ENCODE data around the gene WDR7. TPM values are rescaled to one million over a fixed set of nuclear protein-coding genes. Genes with fewer than 3 reads are reported as not detected.

Gene WDR7
- total and polyA plus RNA-seq, 7 donors, result 3.7 to 45.3 (median 28.5) TPM

DNA sequence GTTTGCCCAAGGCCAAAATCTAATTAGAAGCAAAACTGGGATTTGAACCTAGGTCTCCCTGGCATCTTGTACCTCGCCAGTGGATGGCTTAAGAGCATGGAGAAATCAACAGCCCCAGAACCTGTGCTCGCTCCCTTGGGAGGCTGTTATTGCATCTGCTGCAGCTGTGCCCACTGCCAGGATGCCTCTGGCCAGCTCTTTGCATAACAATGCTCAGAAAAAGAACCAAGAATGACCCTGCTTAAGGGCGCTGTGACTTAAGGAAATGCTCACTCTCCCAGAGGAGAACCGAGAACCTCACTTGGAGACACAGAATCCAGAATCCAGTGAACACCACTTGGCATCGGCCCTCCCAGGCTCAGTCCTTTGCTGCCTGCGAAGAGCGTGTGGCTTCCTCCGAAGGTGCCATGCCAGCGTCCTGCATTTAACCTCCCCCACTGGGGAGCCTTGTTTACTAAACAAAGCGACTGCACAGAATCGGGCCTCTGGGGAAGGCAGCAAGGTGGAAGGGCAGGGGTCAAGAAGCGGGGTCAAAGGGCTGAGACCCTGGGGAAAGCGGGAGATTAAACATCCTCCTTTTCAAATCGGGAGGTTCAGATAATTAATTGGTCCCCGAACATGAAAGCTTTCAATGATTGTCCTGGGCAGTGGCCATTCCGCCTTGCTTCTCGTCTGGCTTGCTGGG lies 424.7 kb downstream of the WDR7 start:
- Histone ChIP-seq H3K27ac (no peak overlapping the region), H3K4me1 (no peaks in the 10 kb centered on the region), H3K36me3 (no peaks in the 10 kb centered on the region), H3K9me3 (no peaks in the 10 kb centered on the region), H3K4me3 (no peak overlapping the region), H3K27me3 (peaks cover 0 to 14% (median 0%) of the 10 kb centered on the region in 3 donors)
- DNase-seq, result no peak
- no peak for TF ChIP-seq POLR2A (IDR thresholded peaks at IDR 0.05)
- TF ChIP-seq, protein P1, sequence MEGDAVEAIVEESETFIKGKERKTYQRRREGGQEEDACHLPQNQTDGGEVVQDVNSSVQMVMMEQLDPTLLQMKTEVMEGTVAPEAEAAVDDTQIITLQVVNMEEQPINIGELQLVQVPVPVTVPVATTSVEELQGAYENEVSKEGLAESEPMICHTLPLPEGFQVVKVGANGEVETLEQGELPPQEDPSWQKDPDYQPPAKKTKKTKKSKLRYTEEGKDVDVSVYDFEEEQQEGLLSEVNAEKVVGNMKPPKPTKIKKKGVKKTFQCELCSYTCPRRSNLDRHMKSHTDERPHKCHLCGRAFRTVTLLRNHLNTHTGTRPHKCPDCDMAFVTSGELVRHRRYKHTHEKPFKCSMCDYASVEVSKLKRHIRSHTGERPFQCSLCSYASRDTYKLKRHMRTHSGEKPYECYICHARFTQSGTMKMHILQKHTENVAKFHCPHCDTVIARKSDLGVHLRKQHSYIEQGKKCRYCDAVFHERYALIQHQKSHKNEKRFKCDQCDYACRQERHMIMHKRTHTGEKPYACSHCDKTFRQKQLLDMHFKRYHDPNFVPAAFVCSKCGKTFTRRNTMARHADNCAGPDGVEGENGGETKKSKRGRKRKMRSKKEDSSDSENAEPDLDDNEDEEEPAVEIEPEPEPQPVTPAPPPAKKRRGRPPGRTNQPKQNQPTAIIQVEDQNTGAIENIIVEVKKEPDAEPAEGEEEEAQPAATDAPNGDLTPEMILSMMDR (IDR thresholded peaks at IDR 0.05), result no peak
- TF ChIP-seq POLR2AphosphoS5 (IDR thresholded peaks at IDR 0.05), result no peak
- no peak for TF ChIP-seq EP300 (IDR thresholded peaks at IDR 0.05)
- WGBS, 2 donors, result 74 to 78% methylated on average over 17 of the region's 17 CpGs
- intact Hi-C loops (cut with DNase I), result no loop called here

DNA sequence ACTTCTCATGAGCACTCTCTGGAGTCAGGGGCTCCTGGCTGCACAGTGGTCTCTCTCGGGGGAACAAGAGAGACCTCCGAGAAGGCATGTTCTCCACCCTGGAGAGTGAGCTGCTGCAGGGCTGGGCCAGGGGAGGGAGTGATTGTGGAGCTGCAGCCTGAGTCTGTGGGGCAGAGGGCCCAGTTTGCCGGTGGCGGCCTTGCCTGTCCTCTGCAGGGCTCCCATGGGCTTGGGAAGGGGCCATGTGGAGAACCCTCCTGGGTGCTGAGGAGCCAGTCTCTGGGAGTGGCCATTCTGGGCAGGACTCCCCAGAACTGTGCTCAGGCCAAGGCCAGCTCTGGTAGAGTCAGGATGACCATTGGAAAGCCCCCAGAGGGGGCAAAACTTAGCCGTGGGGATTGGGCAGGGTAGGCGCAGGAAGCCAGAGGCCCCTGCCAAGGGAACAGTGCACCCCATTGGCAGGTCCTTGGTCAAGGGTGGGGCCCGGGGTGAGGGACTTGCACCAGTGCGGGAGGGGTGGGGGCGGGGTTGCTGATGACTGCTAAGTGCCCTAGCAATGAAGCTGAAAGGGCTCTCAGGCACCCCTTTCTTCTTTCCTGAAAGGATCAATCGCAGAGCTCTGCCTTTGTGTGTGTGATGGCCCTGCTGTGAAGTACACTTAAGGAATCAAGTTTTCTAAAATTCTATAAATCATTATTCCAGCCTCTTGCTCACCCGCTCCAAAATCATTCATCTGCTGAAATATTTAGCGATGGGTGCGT lies 426.0 kb downstream of the WDR7 start:
- no peaks in the 10 kb centered on the region for H3K36me3 ChIP-seq
- H3K4me1 ChIP-seq, result no peaks in the 10 kb centered on the region
- WGBS, 2 donors, result 76 to 81% methylated on average over 13 of the region's 13 CpGs
- peaks cover 0 to 14% (median 0%) of the 10 kb centered on the region in 3 donors for H3K27me3 ChIP-seq
- TF ChIP-seq EP300 (IDR thresholded peaks at IDR 0.05) (no peak), POLR2A (IDR thresholded peaks at IDR 0.05) (no peak), POLR2AphosphoS5 (IDR thresholded peaks at IDR 0.05) (no peak)
- TF ChIP-seq, protein P1 (IDR thresholded peaks at IDR 0.05), result no peak
- H3K9me3 ChIP-seq, result no peaks in the 10 kb centered on the region
- no peak overlapping the region for H3K4me3 ChIP-seq
- no peak overlapping the region for H3K27ac ChIP-seq
- DNase-seq, result no peak
- intact Hi-C loops (cut with DNase I), result no loop called here

DNA sequence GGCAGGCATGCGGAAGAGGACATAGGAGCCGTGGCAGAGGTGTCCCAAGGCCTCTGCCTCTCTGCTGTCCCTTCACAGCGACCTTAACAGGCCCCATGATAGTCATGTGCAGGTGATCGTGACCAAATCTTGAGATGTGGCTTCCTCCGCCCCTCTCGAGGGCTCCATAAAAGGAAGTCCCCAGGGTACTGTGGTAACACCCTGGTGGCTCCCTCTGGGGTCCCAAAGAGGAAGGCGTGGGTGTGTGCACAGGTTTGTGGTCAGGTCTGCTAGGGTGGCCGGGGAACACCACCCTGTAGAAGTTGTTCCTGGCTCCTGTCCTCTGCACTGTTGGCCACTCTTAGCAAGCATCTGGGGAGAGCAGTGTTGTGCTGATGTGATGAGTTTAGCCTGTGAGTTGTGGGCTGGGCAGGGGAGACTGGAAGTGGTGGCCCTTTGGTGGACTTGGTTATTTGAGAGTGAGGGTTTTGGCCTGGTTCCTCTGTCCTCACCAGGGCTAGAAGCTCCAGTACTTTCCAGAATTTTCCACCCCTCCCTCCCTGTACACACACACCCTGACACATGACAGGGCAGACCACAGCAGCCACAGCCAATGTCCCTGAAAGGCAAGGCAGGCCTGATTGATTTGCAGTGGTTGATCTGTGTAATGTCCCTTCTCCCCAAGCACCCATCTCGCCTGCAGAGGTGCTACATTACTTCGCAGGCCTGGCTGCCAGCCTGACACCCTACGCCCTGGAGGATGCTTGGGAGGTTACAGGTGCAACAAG lies 426.8 kb downstream of the WDR7 start:
- intact Hi-C loops (cut with DNase I), result no loop called here
- peaks cover 0 to 14% (median 0%) of the 10 kb centered on the region in 3 donors for H3K27me3 ChIP-seq
- DNase-seq, result no peak

GRCh38 chr18:57078614-57079013 lies 427.5 kb downstream of the WDR7 start:
- no peak overlapping the region for H3K27ac ChIP-seq
- DNase-seq, result no peak
- no peak overlapping the region for H3K4me3 ChIP-seq
- H3K36me3 ChIP-seq, result no peaks in the 10 kb centered on the region
- WGBS, 2 donors, result 84 to 91% methylated on average over 9 of the region's 9 CpGs
- no peaks in the 10 kb centered on the region for H3K4me1 ChIP-seq
- H3K27me3 ChIP-seq, result peaks cover 0 to 14% (median 0%) of the 10 kb centered on the region in 3 donors
- H3K9me3 ChIP-seq, result peaks cover 0 to 5% (median 0%) of the 10 kb centered on the region in 4 donors
- intact Hi-C loops (cut with DNase I), result no loop called here
- no peak for TF ChIP-seq POLR2A (IDR thresholded peaks at IDR 0.05)
- TF ChIP-seq EP300 (IDR thresholded peaks at IDR 0.05), result no peak

More for the DNA sequence above, 426.8 kb downstream of the WDR7 start:
- H3K36me3 ChIP-seq, result no peaks in the 10 kb centered on the region
- H3K4me3 ChIP-seq, result no peak overlapping the region
- H3K27ac ChIP-seq, result no peak overlapping the region
- WGBS, 2 donors, result 56 to 80% methylated on average over 11 of the region's 11 CpGs
- H3K9me3 ChIP-seq, result peaks cover 0 to under 1% (median 0%) of the 10 kb centered on the region in 4 donors
- no peak for TF ChIP-seq POLR2AphosphoS5 (IDR thresholded peaks at IDR 0.05)
- no peak for TF ChIP-seq POLR2A (IDR thresholded peaks at IDR 0.05)
- no peak for TF ChIP-seq EP300 (IDR thresholded peaks at IDR 0.05)
- TF ChIP-seq, protein P1 (IDR thresholded peaks at IDR 0.05), result no peak
- H3K4me1 ChIP-seq, result no peaks in the 10 kb centered on the region

GRCh38 chr18:57080479-57080878 lies 429.3 kb downstream of the WDR7 start:
- peaks cover 0 to 4% (median 0%) of the 10 kb centered on the region in 3 donors for H3K27me3 ChIP-seq
- H3K27ac ChIP-seq, result no peak overlapping the region
- WGBS, 2 donors, result 88 to 92% methylated on average over 3 of the region's 3 CpGs

More at GRCh38 chr18:57080479-57080878, 429.3 kb downstream of the WDR7 start:
- Histone ChIP-seq H3K4me1 (no peaks in the 10 kb centered on the region), H3K36me3 (no peaks in the 10 kb centered on the region), H3K9me3 (peaks cover 0 to 5% (median 0%) of the 10 kb centered on the region in 4 donors), H3K4me3 (no peak overlapping the region)
- no peak for TF ChIP-seq EP300 (IDR thresholded peaks at IDR 0.05)
- no peak for TF ChIP-seq POLR2AphosphoS5 (IDR thresholded peaks at IDR 0.05)
- TF ChIP-seq, protein P1 (IDR thresholded peaks at IDR 0.05), result no peak
- intact Hi-C loops (cut with DNase I), result no loop called here
- no peak for DNase-seq
